Cardiac septum (tissue), 1 donor: ENCODE data around the gene CRELD1. TPM values are rescaled to one million over a fixed set of nuclear protein-coding genes. Genes with fewer than 3 reads are reported as not detected.
"Not testable (repeated sequence)": the region's sequence is repeated elsewhere in the genome, so short reads cannot be mapped to it uniquely, and the experiment has no call there.

ENCODE experiments used
- DNase-seq: peaks from one replicate; pipeline ENCODE4 v3.0.0-alpha.2; 2020; ENCODE audit warnings: low spot score
- intact Hi-C: fragments of 100-400 bp; cut with DNase I; formaldehyde crosslinking; loops from one replicate; pipeline ENCODE4 v1.14.0; 2022
- long read RNA-seq: library from polyadenylated mRNA; unstranded; transcript quantifications from one replicate; pipeline ENCODE4 v2.0.0, GENCODE V29; 2021
- total RNA-seq: library from RNA; stranded (reverse); fragmentation: NEBNext Ultra II Directional; extraction: Animal tissue kit (Norgen Biotek cat#: 25700); gene quantifications from one replicate; pipeline ENCODE4 v1.2.1, GENCODE V29; 2021
- donor health status: DM: no; HTN: no; CAD: no.

Gene CRELD1
- total RNA-seq = 60.1 TPM
- long read RNA-seq, transcript CRELD1-203 (11 exons, 1,728 nt) = minor isoform, 56 of 194 reads
- long read RNA-seq, transcript CRELD1-202 (10 exons, 2,696 nt) = minor isoform, 16 of 194 reads
- long read RNA-seq, transcript CRELD1-206 (11 exons, 1,778 nt) = major isoform, 85 of 194 reads
- long read RNA-seq, partial matches to known transcripts = 10 of 194 reads
- long read RNA-seq, other reads (novel, unspliced or antisense) = 25 of 194 reads

- peak; percentile 98 for DNase-seq
- intact Hi-C loops = loop anchor here (2.0 to 10.0 kb wide), 2 partner anchors 17 to 291 kb away; partner anchors contain the start of gene IL17RC
Measured at GRCh38 chr3:9933561-9934234, at the start of gene CRELD1. Gene CRELD1 (plus strand): TSS chr3:9933834. CDS start chr3:9934439, 605 bp downstream.

- intact Hi-C loops = no loop called here
- no peak for DNase-seq
Measured at GRCh38 chr3:9884555-9885165, 49.0 kb upstream of the CRELD1 start.

- no peak for DNase-seq
- intact Hi-C loops = no loop called here
Measured at GRCh38 chr3:9886328-9886727, 47.3 kb upstream of the CRELD1 start.

- no peak for DNase-seq
- intact Hi-C loops = no loop called here
Measured at GRCh38 chr3:9887480-9887879, 46.2 kb upstream of the CRELD1 start.

- DNase-seq = no peak
- intact Hi-C loops = no loop called here
Measured at GRCh38 chr3:9888540-9888939, 45.1 kb upstream of the CRELD1 start.

- no peak for DNase-seq
- intact Hi-C loops = no loop called here
Measured at GRCh38 chr3:9889405-9889804, 44.2 kb upstream of the CRELD1 start.

GRCh38 chr3:9890249-9891071, 43.2 kb upstream of the CRELD1 start, which contains the start of gene JAGN1:
Gene JAGN1 (plus strand): TSS chr3:9890610. CDS start chr3:9890723, 113 bp downstream.
- DNase-seq = peak; percentile 95
- intact Hi-C loops = loop anchor here (2.0 to 5.0 kb wide), 3 partner anchors 24 to 98 kb away; partner anchors contain the start of genes ARPC4 and TADA3

GRCh38 chr3:9891072-9891622, 42.5 kb upstream of the CRELD1 start:
- no peak for DNase-seq
- intact Hi-C loops = loop anchor here (2.0 to 5.0 kb wide), 3 partner anchors 24 to 99 kb away; partner anchors contain the start of genes ARPC4 and TADA3

- no peak for DNase-seq
- intact Hi-C loops = loop anchor here (5.0 kb wide), 1 partner anchor 101 kb away; the partner anchor contains the start of genes ARPC4 and TADA3
Measured at GRCh38 chr3:9893739-9894138, 39.9 kb upstream of the CRELD1 start.

GRCh38 chr3:9895715-9896114, 37.9 kb upstream of the CRELD1 start:
- intact Hi-C loops, DNase-seq: not testable (repeated sequence)

- intact Hi-C loops = not testable (repeated sequence)
Measured at GRCh38 chr3:9896755-9897407, 36.8 kb upstream of the CRELD1 start.

GRCh38 chr3:9897408-9898372, 35.9 kb upstream of the CRELD1 start:
- intact Hi-C loops = no loop called here
- DNase-seq = no peak

More at GRCh38 chr3:9896755-9897407, 36.8 kb upstream of the CRELD1 start:
- not testable (repeated sequence) for DNase-seq

GRCh38 chr3:9898467-9899241, 35.0 kb upstream of the CRELD1 start:
- intact Hi-C loops = no loop called here
- no peak for DNase-seq

GRCh38 chr3:9899289-9899791, 34.3 kb upstream of the CRELD1 start:
- no peak for DNase-seq
- intact Hi-C loops = no loop called here

GRCh38 chr3:9900965-9901415, 32.6 kb upstream of the CRELD1 start:
- DNase-seq, intact Hi-C loops: not testable (repeated sequence)

- intact Hi-C loops = no loop called here
- DNase-seq = no peak
Measured at GRCh38 chr3:9901967-9902366, 31.7 kb upstream of the CRELD1 start.
